ENCODE measurements around the gene HNRNPA1.
"Not testable (repeated sequence)": the region's sequence is repeated elsewhere in the genome, so short reads cannot be mapped to it uniquely, and the experiment has no call there.

HNRNPA1 gene

DNA sequence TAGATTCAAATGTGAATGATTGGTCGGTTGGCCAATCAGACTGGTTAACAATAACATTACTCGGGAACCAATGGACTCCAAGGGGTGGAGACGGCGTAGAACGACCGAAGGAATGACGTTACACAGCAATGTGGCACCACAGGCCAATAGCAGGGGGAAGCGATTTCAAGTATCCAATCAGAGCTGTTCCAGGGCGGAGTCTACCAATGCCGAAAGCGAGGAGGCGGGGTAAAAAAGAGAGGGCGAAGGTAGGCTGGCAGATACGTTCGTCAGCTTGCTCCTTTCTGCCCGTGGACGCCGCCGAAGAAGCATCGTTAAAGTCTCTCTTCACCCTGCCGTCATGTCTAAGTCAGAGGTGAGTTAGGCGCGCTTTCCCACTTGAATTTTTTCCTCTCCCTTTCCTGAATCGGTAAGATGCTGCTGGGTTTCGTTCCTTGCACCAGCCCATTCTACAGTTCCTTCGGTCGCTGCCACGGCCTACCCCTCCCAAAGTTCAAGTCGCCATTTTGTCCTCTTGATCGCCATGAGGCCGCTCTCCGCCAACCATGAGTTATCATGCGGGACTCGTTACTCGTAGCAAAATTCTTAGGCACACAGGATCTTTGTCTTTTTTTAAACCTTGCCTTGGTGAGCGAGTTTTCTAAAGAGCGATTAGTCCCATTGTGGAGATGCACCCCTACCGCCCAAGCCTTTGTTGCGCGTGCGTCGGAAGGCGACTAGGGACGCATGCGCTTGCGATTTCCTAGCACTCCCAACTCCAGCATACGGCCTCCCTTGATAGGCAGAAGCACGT is at the start of gene HNRNPA1:
Gene HNRNPA1 (plus strand): TSS at position 259 of the 793 bp plus-strand sequence. CDS start 82 bp downstream, at position 341.
- peak; percentile 99 for DNase-seq

DNA sequence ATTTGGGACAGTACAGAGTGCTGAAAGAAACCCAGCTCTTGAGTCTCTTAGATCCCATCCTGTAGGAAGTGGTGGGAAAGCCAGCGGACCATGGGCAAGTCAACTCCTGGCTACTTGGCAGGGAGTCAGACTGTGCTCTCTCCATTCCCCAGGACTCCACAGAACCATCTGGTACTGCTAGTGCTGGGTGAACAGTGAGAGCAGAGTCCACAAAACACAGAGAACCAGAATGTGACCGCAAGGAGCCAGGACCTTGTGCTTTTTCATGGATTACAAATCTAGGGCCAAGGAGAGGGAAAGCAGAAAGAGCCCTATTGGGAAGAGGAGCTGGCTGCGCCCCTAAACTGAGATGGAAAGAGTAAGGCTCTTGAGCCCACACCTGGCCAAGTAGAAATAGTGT is 49.3 kb upstream of the HNRNPA1 start:
- not testable (repeated sequence) for DNase-seq

DNA sequence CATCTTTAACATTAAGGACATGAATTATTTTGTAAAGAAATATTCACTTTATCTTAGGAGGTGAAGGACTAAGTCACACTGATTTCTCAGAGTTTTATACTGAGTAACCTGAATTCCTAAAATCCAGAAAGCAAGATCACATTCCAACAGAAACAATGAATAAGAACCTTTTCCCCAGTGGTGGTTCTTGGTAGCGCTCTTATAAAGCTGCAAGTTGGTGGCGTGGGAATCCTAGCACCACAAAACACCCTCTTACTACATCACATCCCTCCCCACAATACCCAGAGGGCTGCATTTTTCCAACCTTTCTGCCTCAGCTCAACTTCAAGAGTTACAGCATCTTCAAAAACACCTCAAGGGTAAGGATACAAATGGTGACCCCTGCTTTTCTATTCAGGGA is 47.7 kb upstream of the HNRNPA1 start:
- DNase-seq: no peak

DNA sequence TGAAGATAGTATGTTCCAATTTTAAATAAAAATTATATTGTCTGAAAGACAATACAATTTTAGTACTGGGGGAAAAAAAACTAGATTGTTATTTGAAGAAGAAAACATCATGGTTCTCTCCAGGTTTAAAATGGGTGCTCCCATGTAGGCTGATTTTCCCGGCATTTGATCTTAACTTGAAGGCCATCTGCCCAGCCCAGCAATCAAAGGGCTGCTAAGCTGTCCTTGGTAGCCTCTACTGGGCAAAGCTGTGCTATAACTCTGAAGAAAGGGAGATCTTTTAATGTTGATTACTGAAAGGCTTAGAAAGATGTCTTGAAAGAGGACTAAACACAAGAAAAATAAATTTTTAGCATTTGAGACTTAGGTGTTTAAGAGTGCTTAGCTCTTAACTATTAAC is 42.0 kb upstream of the HNRNPA1 start:
- DNase-seq: no peak

DNA sequence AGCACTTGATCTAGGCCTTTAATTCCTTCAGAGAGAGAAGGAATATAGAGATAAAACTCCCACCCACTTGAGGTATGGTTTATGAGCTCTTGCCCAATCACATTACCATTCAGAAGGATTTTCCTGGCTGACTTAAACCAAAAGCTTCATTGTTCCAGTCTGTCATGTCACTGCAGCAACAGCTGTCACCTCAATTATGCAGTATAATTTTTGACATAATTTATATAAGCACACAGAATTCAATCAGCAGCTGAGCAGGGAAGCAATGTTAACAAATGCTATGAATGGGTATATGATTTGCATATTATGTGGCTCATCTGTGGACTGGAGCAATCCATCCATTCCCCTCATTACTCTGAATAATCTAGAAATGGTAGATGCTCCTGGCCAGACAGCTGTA is 40.9 kb upstream of the HNRNPA1 start:
- peak; percentile 89 for DNase-seq

DNA sequence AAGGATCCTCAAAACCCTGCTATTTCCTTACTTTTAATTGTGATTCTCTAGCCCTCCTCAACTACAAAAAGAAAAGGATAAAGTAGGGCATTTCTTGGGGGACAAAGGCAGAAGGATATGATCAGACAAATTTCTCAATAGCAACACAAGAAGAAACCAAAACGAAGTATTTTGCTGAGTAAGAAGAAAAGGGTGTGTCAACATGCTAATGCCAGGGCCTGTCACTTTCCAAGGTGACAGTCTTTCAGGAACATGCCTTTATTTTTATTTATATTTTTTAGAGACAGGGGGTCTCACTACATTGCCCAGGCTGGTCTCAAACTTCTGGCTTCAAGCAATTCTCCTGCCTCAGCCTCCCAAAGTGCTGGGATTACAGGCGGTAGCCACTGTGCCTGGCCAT is 40.4 kb upstream of the HNRNPA1 start:
- no peak for DNase-seq

DNA sequence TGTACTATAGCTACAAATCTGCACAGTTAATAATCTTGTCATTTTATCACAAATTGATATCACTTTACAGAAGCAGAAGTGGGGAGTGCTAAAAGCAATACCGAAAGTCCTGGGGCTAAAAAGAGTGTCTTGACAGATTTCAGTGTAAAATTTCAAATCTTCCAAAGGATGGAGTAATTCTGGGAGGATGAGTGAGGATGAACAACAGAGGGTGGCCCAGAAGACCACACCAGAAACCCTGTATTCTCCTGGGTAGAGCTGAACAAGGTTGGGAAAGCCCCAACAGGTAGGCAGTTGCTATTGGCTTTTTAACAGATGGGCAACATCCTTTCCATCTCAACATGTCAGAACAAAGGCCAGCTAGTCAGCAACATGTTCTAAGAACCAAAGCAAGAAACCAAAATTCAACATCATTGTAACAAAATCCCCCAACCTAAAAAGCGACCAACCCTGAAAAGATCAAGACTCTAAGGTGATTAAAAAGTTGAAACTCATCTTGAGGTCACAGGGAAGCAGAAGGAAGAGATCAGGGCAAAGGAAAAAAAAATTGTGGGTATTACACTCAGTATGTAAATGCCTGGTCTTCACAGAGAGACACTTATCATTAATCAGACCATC is 39.4 kb upstream of the HNRNPA1 start:
- no peak for DNase-seq

DNA sequence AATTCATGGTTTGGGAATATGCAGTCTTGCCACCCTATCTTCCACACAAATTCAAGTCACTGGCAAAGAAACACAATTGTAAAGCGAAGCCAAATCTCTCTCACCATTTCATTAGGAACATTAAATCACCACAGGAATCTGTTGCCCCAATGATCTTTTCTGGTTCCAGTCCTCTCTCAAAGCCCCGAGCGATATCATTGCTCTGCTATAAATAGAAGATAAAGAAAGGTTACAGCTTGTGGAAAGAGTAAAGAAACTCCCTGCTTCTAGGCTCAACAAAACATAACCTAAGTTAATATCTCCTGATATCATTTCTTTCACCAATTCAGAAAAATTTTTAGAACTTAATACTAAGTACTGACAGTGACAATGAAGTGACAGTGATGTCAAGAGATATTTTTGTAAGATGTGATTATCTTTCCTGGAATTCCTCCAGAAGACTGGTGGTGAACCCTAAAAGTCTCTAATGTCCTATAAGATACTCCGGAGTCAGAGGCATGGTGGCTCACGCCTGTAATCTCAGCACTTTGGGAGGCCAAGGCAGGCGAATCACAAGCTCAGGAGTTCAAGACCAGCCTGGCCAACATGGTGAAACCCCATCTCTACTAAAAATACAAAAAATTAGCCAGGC is 34.4 kb upstream of the HNRNPA1 start:
- no peak for DNase-seq

DNA sequence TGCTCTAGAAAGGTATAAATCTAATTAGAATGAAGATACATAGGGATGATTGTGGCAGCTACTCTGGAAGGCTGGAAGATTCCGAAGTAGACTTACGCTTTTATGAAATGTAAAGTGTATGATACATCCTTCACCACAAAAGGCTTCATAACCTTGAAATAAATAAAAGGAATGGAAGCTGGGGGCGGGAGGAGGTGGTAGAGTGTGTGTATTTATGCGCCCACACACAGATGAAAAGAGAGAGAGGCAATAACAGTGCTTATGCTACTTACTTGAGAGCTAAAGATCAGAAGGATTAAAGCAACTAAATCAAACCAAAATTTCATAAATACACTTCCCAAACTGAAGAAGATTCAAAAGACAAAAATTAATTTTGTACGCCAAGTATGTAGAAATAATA is 31.0 kb upstream of the HNRNPA1 start:
- no peak for DNase-seq

DNA sequence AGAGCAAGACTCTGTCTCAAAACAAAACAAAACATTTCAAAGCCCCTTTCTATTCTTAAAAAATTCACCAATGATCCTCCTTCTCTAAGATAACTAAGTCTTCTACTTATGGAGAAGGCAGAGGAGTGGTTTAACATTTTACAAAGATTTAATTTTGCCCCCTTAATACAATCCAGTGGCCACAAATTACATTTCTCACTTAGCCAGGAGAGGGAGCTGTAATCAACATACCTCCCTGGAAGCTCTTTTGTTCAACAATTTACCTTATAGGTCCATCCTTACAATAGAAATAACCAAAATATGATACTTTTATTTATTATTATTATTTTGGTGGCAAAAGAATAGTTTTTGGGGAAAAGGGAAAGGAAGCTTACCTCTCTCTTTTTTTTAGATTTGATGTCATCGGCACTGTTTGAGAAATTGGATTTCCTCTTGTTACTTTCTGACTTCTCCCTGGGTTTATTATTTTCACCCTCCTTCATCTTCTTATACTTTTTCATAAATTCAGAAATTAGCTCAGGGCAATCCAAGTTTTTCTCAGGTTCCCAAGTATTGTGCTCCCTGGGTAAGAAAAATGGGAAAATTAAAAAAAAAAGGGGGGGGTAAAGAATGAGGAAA is 28.8 kb upstream of the HNRNPA1 start:
- DNase-seq: no peak

DNA sequence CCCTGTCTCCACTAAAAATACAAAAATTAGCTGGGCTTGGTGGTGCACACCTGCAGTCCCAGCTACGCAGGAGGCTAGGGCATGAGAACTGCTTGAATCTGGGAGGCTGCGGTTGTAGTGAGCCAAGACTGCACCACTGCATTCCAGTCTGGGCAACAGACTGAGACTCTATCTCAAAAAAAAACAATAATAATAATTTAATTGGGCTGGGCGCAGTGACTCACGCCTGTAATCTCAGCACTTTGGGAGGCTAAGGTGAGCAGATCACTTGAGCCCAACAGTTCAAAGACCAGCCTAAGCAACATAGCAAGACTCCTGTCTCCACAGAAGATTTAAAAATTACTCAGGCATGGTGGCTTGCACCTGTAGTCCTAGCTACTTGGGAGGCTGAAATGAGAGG is 27.3 kb upstream of the HNRNPA1 start:
- no peak for DNase-seq

DNA sequence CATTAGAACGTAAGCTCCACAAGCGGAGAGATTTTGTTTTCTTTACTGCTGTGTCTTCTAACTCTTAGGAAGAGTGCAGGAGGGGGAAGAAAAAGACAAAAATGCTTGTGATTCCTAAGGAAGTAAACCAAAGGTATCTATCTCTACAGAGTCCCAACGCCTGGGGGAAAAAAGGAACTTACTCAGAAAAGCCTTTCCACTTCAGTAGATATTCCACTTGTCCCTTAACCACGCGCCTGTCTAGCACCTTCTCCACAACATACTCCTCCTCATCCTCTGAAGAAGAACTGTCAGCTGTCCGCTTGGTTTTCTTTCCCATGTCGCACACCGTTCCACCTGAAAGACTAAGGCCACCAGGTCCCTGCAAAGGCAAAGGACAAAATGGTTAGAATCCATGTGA is 23.2 kb upstream of the HNRNPA1 start:
- no peak for DNase-seq

DNA sequence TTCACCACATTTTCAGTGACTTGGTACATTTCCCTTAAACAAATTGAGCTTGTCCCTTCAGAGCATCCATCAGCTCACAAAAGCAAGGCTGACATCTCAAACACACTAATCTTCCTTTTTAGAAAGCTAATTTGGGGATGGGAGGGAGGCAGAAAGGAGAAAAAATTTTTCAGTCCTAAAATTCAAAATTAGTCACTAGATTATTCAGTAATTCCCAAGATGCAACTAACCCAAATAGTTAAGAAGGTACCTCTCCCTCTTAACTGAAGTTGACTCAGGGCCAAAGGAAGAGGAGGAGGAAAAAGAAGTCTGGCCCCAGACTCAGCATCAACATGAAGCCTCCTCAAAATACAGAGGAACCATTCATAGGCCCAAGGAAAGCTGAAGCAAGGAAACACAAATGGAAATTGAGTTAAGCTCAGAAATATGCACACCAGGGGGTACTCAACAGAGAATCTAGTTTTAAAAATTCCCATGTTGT is 22.3 kb upstream of the HNRNPA1 start:
- DNase-seq: no peak

DNA sequence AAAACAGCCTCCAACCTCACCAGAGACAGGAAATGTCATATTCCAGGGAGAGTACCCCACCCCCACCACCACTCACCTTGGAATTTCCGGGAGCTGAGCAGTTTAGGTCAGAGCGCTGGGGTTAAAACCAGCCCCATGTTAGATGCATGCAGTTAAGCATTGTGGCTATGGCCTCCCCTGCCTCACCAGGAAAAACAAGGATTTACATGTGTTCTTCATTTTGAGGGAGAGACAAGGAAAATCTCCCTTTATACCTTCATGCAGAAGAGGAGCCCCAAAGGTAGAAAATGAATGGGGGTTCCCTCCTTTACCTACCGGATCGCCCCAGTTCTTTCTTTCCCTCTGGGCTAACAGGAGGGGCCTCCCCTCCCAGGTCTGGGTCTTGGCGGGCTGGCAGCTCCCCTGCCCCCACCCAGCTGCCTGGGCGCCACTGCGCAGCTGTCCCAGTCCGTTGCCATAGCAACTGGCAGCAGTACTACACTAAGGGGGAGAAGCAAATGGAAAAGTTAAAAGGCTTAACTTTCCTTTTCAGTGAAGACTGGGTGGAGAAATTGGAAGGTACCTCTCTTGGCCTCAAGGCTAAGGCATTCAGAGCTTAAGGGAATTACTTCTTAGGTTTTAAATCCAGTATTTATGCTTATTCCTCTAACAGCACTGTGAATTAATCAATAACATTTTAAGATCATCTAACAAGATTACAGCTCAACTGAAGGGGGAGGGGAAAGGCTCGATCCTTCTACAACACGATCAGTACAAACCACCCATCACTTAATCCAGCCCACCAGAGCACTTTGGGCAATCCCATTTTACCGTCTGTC is 21.1 kb upstream of the HNRNPA1 start:
- peak; percentile 83 for DNase-seq

DNA sequence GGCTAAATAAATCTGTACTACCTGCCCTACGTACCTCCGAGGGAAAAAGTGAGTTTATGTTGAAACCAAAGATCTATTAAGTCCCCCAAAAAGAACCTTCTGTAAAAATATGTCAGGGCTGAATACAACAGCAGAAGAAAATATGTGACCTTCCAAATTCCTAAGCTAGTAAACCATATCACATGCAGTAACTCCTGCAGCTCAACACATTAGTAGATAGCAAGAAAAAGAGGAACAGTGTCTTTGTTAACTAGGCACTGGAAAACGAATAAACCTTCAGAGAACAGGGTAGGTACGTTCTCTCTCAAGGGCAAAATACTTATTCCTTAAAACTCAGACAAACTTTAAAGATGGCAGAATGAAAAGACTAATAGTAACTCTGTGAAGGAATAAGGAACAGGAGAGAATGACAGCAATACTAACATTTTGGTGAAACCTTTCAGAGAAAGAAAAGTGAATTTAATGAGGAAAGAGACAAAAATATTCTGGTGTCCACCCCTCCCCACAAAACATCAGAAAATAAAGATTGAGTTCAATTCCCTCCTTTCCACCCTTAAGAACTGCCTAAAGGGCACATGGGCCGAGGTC is 18.6 kb upstream of the HNRNPA1 start:
- no peak for DNase-seq

DNA sequence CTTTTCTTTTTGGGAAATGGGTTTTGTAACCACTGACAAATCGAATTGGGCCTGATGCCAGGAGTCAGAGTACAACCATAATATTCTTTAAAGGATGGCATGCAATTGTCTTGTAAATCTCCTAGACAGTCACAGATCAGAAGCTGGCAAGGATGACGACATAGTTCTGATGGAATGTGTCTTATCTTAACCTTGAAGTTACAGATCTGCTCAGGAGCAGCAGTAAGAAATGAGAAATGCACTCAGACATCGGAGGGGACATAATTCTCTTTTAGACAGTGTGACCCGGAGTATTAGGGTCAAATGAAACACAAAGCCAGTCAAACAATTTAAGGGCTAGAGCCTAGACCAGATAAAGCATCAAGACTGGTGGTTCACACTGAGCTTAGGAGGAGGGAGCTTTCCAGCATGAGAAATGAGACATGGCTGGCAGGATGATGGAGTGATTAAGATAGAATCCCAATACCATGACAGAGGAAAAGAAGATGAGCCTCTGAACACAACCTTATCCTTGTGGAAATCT is 18.1 kb upstream of the HNRNPA1 start:
- no peak for DNase-seq

DNA sequence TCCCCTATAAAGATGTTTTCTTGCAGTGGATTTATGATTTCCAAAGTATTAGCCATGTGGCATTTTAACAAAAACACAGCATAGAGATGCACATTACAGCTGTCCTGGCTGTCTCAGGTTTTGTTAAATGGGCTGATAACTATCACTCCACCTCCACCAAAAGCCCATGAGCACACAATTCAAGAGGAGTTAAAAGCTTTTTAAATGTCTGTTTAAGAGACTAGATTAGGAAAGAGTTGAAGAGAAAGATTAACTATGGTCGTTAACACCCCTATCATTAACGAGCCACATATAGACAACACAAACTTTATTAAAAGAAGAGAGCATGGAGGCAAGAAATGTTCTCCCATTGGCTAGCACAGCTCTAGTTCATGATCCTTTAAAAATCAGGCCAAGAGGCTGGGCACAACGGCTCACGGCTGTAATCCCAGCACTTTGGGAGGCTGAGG is 15.1 kb upstream of the HNRNPA1 start:
- no peak for DNase-seq

DNA sequence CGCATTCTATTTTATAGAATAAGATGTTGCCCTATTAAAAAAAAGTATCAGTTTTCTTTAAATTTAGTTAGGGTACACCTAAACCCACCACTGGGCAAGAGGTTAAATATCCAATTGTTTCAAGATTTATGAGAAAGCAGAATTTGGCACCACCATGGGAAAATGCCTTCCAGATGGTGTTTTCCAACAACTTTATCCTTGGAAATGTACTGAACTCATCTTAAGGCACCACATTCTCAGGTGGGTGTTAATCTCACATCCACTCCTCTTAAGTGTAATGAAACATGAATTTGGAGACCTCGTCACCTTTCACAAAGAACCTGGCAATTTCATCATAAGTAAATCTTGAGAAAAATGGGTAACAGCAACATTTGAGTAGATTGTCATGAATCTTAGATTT is 13.7 kb upstream of the HNRNPA1 start:
- DNase-seq: no peak

DNA sequence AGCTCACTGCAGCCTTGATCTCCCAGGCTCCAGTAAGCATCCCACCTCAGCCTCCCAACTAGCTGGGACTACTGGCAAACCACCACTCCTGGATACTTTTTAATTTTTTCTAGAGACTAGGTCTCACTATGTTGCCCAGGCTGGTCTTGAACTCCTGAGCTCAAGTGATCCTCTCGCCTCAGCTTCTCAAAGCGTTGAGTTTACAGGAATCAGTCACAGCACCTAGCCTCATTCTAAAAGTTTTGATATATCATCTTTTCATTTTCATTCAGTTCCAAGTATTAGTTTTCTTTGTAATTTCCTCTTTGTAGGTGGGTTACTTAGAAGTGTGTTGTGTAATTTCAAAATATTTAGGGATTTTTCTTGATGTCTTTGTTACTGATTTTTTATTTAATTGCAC is 10.2 kb upstream of the HNRNPA1 start:
- no peak for DNase-seq

DNA sequence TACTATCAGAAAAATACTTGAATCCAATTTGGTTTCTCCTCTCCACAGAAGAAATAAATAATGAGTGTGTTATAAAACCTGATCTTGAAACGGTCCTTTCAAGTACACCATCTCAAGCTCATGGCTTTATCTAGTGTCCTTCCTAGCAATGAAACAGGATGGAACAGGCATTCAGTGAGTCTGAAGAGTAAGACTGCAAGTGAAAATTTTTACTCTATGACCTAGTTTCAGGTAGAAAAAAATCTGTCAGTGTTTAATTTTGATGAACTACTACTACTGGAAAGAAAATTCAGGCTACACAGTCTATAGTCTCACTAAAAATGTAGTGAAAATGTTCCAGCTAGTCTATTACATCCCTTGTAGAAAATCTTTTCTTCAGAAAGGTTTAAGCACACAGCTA is 8.3 kb upstream of the HNRNPA1 start:
- no peak for DNase-seq

DNA sequence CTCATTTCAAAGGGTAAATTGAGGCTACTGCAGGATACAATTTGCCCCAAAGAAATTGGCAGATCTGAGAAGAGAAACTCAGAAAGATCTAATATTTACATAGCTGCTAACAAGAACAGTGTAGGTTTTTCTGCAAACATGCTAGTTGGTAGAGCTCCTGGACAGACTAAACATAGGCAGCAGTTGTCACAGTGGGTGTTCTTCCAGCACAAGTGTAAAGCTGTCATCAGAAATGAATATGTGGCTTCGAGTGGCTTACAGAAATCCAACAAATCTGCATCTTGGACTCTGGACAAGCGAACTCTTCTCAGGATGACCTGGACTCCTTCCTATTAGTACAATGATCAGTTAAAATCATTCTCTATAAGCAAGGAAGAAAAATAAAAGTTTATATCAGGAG is 6.5 kb upstream of the HNRNPA1 start:
- DNase-seq: no peak

DNA sequence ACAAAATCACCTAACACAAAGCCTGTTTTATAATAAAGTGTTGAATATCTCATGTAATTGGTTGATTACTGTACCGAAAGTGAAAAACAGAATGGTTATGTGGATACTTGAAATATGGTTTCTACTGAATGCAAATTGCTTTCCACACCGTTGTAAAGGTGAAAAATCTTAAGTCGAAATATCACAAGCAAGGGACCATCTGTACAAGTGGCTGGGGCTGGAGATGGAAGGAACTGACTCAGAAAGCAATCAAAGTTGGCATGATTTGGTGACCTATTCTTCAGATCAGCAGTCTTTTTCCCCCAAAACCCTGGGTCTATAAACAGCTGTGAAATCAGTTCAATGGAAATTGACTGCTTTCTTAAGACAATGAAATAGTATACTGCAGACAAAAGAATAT is 4.2 kb upstream of the HNRNPA1 start:
- no peak for DNase-seq

Measured in NCI-H526 treated with DMSO at 0.1 percent for 48 hours (cell line).